WTC11 (cell line): Measurements from ENCODE around the gene HOXD8. TPM values are rescaled to one million over a fixed set of nuclear protein-coding genes. Genes with fewer than 3 reads are reported as not detected.
A peak's percentile ranks its signal among the peaks of the same experiment; 100 is the strongest.

Experiments
- ATAC-seq: fragments of 200-7000 bp; cut with Tn5 transposase; 2 replicates; pipeline ENCODE4 v1.10.0; 2021; ENCODE audit warnings: mild to moderate bottlenecking, moderate library complexity
- CTCF ChIA-PET: fragments of 300-600 bp; sonication (Branson Sonifier 250); formaldehyde crosslinking; loops from one replicate; lab custom pipeline; 2021; ENCODE audit warnings: antibody characterized with exemption; lab: Charles Lee
- POLR2A ChIA-PET: fragments of 350-600 bp; sonication (Branson Sonifier 250); formaldehyde crosslinking; loops from one replicate; lab custom pipeline; 2021; ENCODE audit warnings: antibody characterized with exemption; lab: Charles Lee
- DNase-seq: peaks from one replicate; pipeline ENCODE4 v3.0.0; 2021; ENCODE audit warnings: low spot score
- H3K27ac Mint-ChIP-seq: 2 replicates; pipeline ENCODE4 v1.8.0; 2021; ENCODE audit warnings: mixed read lengths
- H3K27me3 Mint-ChIP-seq: 2 replicates; pipeline ENCODE4 v1.8.0; 2021; ENCODE audit warnings: low read depth, mild to moderate bottlenecking, moderate library complexity, mixed read lengths
- H3K36me3 Mint-ChIP-seq: 2 replicates; pipeline ENCODE4 v1.8.0; 2021; ENCODE audit warnings: mixed read lengths
- H3K4me1 Mint-ChIP-seq: 2 replicates; pipeline ENCODE4 v1.8.0; 2022; ENCODE audit warnings: mixed read lengths
- H3K4me3 Mint-ChIP-seq: 2 replicates; pipeline ENCODE4 v1.8.0; 2021; ENCODE audit warnings: mild to moderate bottlenecking, moderate library complexity, mixed read lengths
- H3K9me3 Mint-ChIP-seq: 2 replicates; pipeline ENCODE4 v1.8.0; 2021; ENCODE audit warnings: mixed read lengths
- CREB1 ChIP-seq: sonication (generic); formaldehyde crosslinking; IDR thresholded peaks from 2 replicates; pipeline ENCODE4 v1.8.0; 2023; ENCODE audit warnings: mild to moderate bottlenecking, missing genetic modification reagents
- CREM ChIP-seq: sonication (generic); formaldehyde crosslinking; IDR thresholded peaks from 2 replicates; pipeline ENCODE4 v1.8.1; 2022; ENCODE audit warnings: mild to moderate bottlenecking, missing genetic modification reagents, moderate library complexity
- E2F5 ChIP-seq: sonication (generic); formaldehyde crosslinking; IDR thresholded peaks from 2 replicates; pipeline ENCODE4 v1.8.1; 2022; ENCODE audit warnings: mild to moderate bottlenecking, moderate library complexity, missing genetic modification reagents
- ERG ChIP-seq: fragments of 250-450 bp; sonication (Bioruptor Pico); IDR thresholded peaks from 2 replicates; pipeline ENCODE4 v1.8.0; 2021; ENCODE audit warnings: mild to moderate bottlenecking
- GABPB1 ChIP-seq: sonication (generic); formaldehyde crosslinking; IDR thresholded peaks from 2 replicates; pipeline ENCODE4 v1.8.1; 2023; ENCODE audit warnings: mild to moderate bottlenecking, missing genetic modification reagents
- GTF2I ChIP-seq: fragments of 250-450 bp; sonication (Bioruptor Pico); conservative IDR thresholded peaks from 2 replicates; pipeline ENCODE4 v1.4.0; 2021; ENCODE audit warnings: mild to moderate bottlenecking
- KAT7 ChIP-seq: sonication (generic); formaldehyde crosslinking; IDR thresholded peaks from 2 replicates; pipeline ENCODE4 v1.8.1; 2023; ENCODE audit warnings: missing genetic modification reagents, mild to moderate bottlenecking, borderline replicate concordance
- NR2C2 ChIP-seq: sonication (generic); formaldehyde crosslinking; IDR thresholded peaks from 2 replicates; pipeline ENCODE4 v1.8.0; 2022; ENCODE audit warnings: mild to moderate bottlenecking, missing genetic modification reagents
- RORB ChIP-seq: fragments of 250-450 bp; sonication (Bioruptor Pico); IDR thresholded peaks from 2 replicates; pipeline ENCODE4 v1.9.0; 2021; ENCODE audit warnings: mild to moderate bottlenecking
- SMAD3 ChIP-seq: sonication (generic); formaldehyde crosslinking; IDR thresholded peaks from 2 replicates; pipeline ENCODE4 v1.8.0; 2022; ENCODE audit warnings: missing genetic modification reagents, mild to moderate bottlenecking, borderline replicate concordance
- SOX15 ChIP-seq: fragments of 250-450 bp; sonication (Bioruptor Pico); IDR thresholded peaks from 2 replicates; pipeline ENCODE4 v1.9.0; 2021; ENCODE audit warnings: mild to moderate bottlenecking
- TEAD1 ChIP-seq: sonication (generic); formaldehyde crosslinking; IDR thresholded peaks from 2 replicates; pipeline ENCODE4 v1.8.0; 2022; ENCODE audit warnings: mild to moderate bottlenecking, missing genetic modification reagents
- TEAD4 ChIP-seq: sonication (generic); formaldehyde crosslinking; IDR thresholded peaks from 2 replicates; pipeline ENCODE4 v1.8.0; 2022; ENCODE audit warnings: mild to moderate bottlenecking, missing genetic modification reagents
- ZNF425 ChIP-seq: fragments of 250-450 bp; sonication (Bioruptor Pico); conservative IDR thresholded peaks from 2 replicates; pipeline ENCODE4 v1.9.0; 2021; ENCODE audit warnings: mild to moderate bottlenecking
- ZNF512 ChIP-seq: sonication (generic); formaldehyde crosslinking; IDR thresholded peaks from 2 replicates; pipeline ENCODE4 v1.8.1; 2022; ENCODE audit warnings: missing genetic modification reagents, borderline replicate concordance
- ZNF532 ChIP-seq: fragments of 250-450 bp; sonication (Bioruptor Pico); IDR thresholded peaks from 2 replicates; pipeline ENCODE4 v1.9.0; 2021; ENCODE audit warnings: mild to moderate bottlenecking, borderline replicate concordance
- ZSCAN18 ChIP-seq: fragments of 250-450 bp; sonication (Bioruptor Pico); IDR thresholded peaks from 2 replicates; pipeline ENCODE4 v2.1.2; 2022; ENCODE audit warnings: mild to moderate bottlenecking, moderate library complexity
- total RNA-seq: library from RNA; stranded (reverse); gene quantifications from 3 replicates; pipeline ENCODE4 v1.2.3, GENCODE V29; 2021

HOXD8 gene
- total RNA-seq, 1 experiment from 2014 or later = not detected

GRCh38 chr2:176137252-176137580 lies 7.7 kb downstream of the HOXD8 start:
- peaks cover 20% of the 10 kb centered on the region for H3K4me1 Mint-ChIP-seq
- CTCF ChIA-PET = interaction anchor here (0.6 to 2.3 kb wide), 8 partner anchors 10 to 515 kb away, joined by 3 to 11 read pairs (median 4); no protein-coding TSS in a partner anchor
- TF ChIP-seq ZNF512 (no peak), SMAD3 (CRISPR knock-in tag) (no peak), ERG (CRISPR knock-in tag) (no peak), ZNF532 (no peak), KAT7 (CRISPR knock-in tag) (no peak), TEAD1 (CRISPR knock-in tag) (no peak), TEAD4 (no peak), CREM (CRISPR knock-in tag) (no peak), ZNF425 (CRISPR knock-in tag) (no peak), GTF2I (no peak), ZSCAN18 (no peak), E2F5 (CRISPR knock-in tag) (no peak), SOX15 (no peak), NR2C2 (CRISPR knock-in tag) (no peak), GABPB1 (CRISPR knock-in tag) (no peak), CREB1 (CRISPR knock-in tag) (no peak), RORB (CRISPR knock-in tag) (no peak)
- TF ChIP-seq, all 79 proteins: peak for 0
- Mint-ChIP-seq H3K27me3 (peaks cover 98% of the 10 kb centered on the region), H3K36me3 (0 out of 2 replicates have a peak, but pooled peaks cover 2% of the 10 kb centered on the region), H3K27ac (no peak overlapping the region), H3K4me3 (peak overlapping the region; percentile 52), H3K9me3 (no peaks in the 10 kb centered on the region)
- DNase-seq = no peak
- ATAC-seq = no peak
- POLR2A ChIA-PET = no interaction called here
